ACHN (cell line): ENCODE measurements around the gene FGFR3.
"Not testable (repeated sequence)": the region's sequence is repeated elsewhere in the genome, so short reads cannot be mapped to it uniquely, and the experiment has no call there.

Source experiments
- DNase-seq: peaks from one replicate; pipeline ENCODE4 v3.0.0-alpha.2; 2015
- in situ Hi-C: cut with HindIII; loops from 2 replicates; pipeline ENCODE4 v1.10.0; 2017; ENCODE audit warnings: low sequenced_read_pairs, low pct_ligation_motif_present, low pct_unique_long_range_greater_than_20kb

The FGFR3 gene

DNA sequence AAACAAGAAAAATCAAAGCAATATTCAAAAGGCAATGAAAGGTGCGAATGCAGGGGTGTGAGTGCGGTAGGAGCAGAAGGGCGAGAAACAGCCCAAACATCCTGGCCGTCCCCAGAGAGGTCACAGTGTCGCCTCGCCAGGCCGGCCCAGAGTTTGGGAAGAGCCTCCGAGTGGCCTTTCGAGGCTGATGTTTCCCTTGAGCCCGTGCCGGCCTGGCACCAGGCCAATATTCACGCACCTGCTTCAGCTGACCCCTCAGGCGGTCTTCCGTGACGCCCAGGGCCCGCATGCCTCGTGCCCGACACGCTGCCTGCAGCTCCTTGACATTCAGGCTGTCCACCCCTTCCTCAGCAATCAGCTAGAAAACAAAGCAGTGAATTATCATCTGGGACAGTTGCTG is 32.2 kb downstream of the FGFR3 start:
- in situ Hi-C loops = no loop called here
- DNase-seq = no peak

DNA sequence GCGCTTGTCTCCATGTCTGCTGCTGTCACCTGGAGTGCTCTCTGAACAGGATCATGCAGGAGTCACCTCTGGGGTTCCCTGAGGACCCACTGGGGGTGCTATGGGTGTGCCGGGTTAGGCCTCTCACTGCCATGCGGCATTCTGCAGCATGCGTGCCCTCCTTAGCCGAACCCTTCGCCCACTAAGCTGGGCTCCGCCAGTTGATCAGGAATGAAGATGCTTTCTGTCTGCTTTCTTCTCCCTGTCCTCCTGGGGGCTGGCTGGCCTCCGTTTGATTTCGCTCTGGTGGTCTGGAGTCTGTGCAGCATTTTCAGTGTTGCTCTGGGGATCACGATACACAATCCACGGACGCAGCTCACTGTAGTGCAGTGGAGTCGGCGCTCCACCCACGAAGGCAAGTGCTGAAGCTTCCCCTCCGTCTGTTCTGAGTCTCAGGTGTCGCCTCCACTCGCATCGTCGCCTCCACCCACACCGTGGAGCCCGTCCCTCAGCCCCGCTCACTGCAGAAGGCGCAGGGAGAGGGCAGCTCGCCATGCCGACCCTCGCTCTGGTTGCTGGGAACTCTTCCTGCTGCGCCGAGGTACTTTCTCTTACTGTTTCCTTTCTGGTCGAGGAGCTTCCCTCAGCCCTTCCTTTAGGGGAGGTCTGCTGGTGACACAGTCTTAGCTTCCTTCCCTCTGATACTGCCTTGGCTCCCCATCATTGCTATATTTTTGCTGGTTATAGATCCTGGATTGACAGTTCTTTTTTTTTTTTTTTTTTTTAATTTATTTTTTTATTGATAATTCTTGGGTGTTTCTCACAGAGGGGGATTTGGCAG is 33.6 kb downstream of the FGFR3 start:
- in situ Hi-C loops = no loop called here
- no peak for DNase-seq

DNA sequence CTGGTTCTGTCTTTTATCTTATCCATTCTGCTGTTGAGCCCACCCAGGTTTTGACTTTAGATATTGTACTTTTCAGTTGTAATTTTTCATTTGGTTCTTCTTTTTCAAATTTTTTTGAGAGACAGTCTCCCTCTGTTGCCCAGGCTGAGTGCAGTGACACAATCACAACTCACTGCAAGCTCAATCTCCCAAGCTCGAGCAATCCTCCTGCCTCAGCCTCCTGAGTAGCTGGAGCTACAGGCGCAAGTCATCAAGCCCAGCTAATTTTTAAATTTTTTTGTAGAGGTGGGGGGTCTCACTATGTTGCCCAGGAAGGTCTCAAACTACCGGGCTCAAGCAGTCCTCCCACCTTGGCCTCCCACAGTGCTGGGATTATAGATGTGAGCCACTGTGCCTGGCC is 37.1 kb downstream of the FGFR3 start:
- in situ Hi-C loops = no loop called here
- DNase-seq = no peak

DNA sequence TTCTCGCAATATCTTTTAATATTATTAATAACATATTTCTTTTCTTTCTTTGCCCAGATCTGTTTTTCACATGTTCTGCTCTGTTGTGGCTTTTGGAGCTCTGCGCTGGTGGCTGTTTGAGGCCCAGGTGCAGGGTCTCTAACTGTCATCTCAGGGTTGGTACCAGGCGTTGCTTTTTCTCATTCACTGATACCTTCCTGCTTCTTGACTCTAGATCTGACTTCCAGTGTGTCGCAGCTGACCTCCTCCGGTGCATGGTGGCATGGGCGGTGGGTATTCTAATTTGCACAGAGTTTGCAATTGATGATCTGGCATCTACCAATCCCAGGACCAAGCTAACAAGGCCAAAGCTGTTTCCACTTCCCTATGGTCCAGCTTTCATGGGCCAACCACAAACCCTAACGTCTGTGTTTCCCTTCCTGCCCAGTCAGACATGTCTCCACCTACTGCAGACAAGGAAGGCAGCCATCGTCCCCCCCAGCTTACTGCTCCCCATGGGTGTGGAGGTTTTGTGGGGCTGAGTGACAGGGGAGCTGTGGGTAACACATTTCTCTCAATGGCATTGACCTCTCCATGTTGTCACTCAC is 37.6 kb downstream of the FGFR3 start:
- in situ Hi-C loops = no loop called here
- no peak for DNase-seq

DNA sequence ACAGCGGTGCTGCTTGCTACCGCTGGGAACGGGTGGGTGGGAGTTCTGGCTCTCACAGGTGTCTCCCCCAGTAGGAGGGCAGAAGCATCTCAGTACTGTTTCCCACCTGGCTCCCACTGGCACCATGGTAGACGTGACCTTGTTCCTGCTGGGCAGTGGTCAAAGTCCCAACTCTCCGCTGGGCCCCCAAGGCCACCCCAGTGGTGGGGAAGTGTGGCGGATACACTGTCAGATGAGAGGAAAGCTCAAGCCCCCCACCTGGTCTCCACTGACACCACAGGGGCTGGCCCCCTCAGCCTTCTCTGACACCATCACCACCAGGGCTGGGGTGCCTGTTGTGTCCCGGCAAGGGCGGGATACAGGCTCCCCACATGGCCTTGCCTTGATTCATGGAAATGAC is 38.2 kb downstream of the FGFR3 start:
- in situ Hi-C loops = no loop called here
- DNase-seq = no peak

DNA sequence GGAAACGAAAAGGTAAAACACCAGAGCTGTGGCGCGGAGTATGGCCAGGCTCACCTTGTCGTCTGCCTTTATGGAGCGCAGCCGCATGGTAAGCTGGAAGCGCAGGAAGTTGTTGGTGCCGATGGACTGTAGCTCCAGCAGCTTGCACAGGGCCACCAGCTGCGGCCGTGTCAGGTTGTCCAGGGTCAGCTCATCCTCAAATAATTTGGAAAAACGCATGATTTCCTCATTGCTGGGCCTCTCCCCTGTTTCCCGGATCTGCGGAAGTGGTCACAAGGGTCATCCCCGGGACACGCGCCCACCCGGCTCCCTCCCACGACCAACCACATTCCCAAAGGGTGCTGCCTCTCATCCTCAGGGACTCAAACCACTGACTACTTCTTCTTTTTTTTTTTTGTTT is 39.6 kb downstream of the FGFR3 start:
- in situ Hi-C loops = no loop called here
- no peak for DNase-seq

DNA sequence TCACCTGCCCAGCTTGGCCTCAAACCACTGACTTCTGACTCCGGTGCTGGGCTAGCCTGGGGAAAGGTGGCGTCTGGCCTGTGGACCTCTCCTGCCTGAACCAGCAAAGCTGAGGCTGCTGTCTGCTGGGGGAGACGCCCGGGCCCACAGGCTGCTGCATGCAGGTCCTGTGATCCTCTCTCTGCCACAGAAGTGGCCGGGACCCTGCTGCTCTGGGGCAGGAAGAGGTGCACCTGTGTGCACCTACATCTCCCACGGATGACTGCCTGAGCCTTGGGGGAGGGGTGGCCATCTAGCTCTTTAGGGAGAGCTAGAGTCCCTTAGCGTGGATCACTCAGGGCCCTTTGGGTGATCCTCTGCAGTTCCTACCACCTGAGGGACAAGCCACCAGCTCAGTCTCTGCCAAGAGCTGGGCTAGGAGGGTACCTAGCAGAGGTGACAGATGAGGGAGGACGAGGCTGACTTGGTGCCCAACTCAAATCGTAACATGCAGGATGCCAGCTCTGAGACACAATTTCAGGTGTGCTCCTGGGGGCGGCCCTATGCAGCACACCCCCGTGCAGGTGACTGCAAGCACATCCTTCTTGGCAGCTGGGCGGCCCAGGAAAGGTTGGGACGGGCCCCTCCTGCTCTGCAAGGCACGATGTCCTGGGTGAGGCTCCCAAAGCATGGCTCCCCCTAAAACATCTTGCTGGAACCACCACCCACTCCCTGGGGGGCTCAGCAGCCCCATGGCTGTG is 40.4 kb downstream of the FGFR3 start:
- in situ Hi-C loops = no loop called here
- DNase-seq = no peak

DNA sequence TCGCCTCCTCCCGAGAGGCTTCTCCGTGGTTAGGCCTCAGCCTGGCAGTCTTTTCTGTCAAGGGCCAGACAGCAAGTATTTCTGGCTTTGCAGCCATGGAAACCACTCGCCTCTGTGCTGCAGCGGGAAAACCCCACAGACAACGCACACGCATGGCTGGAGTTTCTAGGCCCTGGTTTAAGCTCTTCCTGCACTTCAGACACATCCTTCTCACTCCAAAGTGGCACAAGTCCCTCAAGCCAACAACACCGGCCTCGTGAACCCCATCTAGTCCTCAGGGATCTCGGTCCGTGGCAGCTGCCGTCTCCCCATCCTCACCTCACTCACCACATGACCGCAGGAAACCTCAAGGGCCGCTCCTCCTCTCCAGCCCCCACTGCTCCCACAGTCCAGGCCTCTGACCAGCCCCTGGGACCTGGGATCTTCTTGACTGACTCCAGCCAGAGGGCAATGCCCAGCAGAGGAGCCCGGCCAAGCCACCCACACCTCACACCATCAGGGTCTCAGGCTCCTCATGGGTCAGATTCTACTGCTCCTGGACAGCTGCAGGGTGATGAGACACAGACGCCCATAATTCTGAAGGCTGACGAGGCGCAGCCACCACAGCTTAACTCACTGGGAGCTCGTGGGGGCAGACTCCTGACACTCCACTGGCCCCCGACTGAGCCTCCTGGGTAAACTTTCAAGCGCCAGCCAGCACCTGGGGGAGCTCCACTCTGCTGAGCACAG is 41.1 kb downstream of the FGFR3 start:
- in situ Hi-C loops = no loop called here
- no peak for DNase-seq

DNA sequence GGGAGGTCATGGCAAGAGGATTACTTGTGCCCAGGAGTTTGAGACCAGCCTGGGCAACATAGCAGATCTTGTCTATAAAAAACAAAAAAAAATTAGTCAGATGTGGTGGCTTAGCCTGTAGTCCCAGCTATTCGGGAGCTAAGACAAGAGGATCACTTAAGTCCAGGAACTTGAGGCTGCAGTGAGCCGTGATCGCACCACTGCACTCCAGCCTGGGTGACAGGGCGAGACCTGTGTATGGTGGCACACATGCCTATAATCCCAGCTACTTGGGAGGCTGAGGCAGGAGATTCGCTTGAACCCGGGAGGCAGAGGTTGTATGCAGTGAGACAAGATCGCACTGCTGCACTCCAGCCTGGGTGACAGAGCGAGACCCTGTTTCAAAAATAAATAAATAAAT is 42.7 kb downstream of the FGFR3 start:
- in situ Hi-C loops, DNase-seq: not testable (repeated sequence)

DNA sequence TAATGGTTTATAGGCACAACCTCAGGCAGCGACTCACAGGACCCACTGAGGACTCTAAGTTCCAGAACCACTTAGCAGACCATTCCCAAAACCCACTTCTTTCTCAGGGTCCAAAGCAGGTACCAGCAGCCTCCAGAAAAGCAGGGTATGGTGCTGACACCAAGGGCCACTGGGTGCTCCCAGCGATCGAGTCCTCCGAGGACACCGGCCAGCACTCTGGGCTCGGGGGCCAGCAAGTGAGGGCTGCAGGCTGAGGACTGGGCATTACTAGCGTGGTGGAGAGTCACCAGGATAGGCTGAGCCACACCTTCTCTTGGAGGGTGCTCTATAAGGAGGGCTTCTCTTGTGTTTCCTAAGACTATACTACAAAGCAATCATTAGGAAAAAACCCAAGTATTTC is 43.6 kb downstream of the FGFR3 start:
- in situ Hi-C loops = no loop called here
- no peak for DNase-seq

DNA sequence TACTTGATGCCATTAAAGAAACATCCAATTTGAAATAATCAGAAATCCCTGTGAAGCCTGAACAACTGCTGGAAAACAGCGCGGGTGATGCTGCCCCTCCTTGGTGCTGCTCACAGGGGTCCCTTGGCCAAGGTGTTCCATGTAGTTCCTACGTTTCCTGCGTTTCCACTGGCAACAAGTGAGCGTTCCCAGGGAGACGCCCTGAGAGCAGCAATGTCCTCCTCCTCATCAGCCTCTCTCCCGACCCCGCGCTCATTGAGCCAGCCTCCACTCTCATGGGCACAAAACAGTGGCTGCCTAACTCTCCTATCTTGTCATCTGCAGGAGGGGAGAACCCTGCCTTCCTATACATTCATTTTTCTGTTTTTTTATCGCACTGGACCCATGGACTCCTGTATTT is 44.0 kb downstream of the FGFR3 start:
- in situ Hi-C loops = no loop called here
- no peak for DNase-seq

DNA sequence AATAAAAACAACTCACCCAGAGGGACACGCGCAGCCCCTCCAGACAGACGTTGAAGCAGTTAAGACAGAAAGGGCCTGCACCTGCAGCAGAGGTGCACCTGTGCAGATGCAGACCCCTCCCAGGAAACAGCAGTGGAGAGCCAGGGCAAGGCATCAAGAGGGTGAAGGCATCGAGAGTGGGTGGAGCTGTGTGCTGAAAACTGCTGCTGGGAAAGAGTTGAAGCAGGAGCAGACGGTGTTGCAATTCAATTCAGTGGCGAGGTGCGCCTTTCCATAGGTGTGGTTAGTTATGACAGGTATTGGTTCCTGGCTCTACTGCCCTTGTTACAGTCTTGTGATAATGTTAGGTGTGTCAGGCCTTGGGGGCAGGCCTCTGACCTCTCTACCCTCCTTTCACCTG is 46.2 kb downstream of the FGFR3 start:
- DNase-seq = no peak
- in situ Hi-C loops = no loop called here

DNA sequence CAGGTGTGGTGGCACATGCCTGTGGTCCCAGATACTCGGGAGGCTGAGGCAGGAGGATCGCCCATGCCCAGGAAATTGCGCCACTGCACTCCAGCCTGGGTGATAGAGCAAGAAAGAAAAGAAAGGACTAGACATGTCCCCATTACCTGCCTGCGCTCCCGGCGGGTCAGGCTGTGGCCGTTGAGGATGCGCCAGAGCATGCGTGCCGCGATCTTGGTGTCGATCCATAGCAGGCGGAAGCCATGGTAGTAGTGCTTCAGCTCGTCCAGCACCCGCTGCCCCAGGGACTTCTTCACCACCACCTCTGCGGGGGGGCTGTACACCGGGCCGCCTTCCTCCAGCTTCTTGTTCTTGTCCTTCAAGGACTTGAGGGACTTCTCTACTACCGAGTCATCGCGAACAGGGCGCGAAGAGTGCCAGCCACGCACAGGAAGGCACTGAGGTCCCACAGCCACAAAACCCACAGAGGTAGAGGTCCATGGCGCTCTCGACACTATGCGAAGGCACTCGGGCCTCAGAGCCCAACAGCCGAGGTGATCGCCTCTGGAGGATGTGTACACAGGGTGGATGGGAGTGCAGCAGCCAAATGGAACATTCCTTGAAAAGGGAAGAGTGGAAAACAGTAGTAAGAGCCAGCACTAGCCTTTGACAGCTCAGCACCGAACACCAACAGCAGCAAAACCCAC is 48.3 kb downstream of the FGFR3 start:
- in situ Hi-C loops = no loop called here
- DNase-seq = no peak

DNA sequence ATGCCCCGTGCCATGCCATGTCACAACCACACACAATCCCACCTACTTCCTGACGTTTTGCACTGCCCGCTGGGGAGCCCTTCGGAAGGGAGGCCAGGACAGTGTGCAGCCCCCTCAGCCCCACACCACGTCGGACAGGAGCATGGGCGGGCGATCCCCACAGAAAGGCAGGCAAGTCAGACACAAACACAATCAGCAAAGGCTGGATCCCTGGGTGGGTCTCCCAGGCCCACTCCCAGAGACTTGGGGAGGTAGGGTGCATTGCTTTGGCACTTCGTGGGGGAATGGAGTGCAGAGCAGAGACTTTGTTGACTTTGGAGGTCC is 48.8 kb downstream of the FGFR3 start:
- in situ Hi-C loops = no loop called here

DNA sequence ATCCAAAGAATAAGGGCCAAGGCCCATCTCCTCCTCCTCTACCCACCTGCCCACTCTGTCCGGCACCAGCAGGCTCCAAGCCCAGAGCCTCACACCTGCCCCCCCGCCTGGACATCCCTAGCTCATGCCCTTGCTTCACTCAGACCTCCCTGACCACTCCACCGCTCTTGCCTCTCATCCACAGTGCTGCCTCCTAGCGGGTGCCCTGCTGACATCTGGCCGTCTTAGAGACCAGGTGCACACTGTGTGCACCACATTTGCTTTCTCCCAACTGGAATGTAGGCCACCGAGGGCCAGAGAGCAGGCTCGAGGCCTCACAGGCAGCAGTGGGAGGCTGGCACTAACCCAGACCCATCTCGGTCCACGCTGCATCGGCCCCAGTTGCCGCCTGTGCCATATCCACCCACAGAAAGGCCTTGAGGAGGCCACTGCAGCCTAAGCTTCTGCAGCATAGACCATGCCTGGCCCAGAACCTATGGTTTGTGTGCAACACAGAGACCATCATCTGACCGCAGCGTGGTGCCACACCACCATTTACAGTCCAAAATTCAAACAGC is 49.3 kb downstream of the FGFR3 start:
- in situ Hi-C loops = no loop called here
- no peak for DNase-seq

More for the DNA sequence above, 48.8 kb downstream of the FGFR3 start:
- no peak for DNase-seq

DNA sequence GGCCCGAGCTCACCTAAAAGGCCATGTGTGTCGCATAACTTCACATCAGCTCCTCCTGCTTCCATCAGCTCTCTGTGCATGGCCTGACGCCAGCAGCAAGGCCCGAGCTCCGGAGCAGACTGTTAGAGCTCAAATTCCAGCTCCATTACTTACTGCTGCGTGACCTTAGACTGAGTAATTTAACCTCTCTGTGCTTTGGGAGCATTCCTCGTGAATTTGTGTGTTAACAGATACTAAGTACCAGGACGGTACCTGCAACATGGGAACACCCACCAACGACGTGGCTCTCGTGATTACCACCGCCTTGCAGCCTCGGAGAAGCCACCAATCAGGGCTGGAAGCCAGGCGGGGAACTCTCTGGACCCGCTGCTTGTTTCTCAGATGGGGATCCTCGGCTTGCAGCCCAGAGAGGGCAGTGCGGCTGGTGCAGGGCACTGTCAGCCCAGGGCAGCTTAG is 49.9 kb downstream of the FGFR3 start:
- DNase-seq = peak; percentile 36

DNA sequence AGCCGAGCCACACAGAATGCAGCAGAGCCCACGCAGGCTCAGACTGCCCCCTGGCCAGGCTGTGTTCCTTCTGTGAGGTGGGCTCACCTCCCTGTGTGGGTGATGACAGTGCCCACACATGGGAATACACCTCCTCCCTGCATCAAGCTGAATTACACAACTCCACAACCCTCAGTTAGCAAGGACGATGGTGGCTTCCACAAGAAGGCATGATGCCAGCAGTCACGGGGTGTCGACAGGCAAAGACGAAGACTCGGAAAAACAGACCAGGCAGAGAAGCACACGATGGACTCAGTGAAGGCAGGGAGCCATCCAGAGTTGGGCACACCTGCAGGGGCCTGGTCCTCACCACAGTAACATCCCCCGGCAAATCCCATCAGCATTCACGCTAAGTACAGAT is 50.8 kb downstream of the FGFR3 start:
- no peak for DNase-seq
- in situ Hi-C loops = no loop called here

More for the DNA sequence above, 49.9 kb downstream of the FGFR3 start:
- in situ Hi-C loops = no loop called here

DNA sequence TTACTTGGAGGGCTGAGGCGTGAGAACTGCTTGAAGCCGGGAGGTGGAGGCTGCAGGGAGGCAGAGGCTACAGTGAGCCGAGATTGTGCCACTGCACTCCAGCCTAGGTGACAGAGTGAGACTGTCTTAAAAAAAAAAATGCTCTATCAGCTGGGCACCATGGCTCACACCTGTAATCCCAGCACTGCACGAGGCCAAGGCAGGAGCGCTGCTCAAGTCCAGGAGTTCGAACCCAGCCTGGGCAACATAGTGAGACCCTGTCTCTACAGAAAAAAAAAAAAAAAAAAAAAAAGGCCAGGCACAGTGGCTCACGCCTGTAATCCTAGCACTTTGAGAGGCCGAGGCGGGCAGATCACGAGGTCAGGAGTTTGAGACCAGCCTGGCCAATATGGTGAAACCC is 51.5 kb downstream of the FGFR3 start:
- in situ Hi-C loops, DNase-seq: not testable (repeated sequence)
